Liver (tissue), 3 donors: Measurements from ENCODE around the gene SOX10.
"Not testable (repeated sequence)": the region's sequence is repeated elsewhere in the genome, so short reads cannot be mapped to it uniquely, and the experiment has no call there.

Source experiments
- ATF3 ChIP-seq: IDR thresholded peaks from 2 replicates; pipeline ENCODE4 v1.6.1; 2016; ENCODE audit warnings: antibody characterized with exemption
- CTCF ChIP-seq: fragments of 150-350 bp; IDR thresholded peaks from 2 replicates; pipeline ENCODE4 v1.5.1; 2017; ENCODE audit warnings: improper control_type of control experiment, low read depth, low read length; ENCODE audit not compliant: missing input control
- RAD21 ChIP-seq, 2 donors: IDR thresholded peaks; 2 replicates each; pipeline ENCODE4 v1.6.1; 2016; ENCODE audit warnings: antibody characterized with exemption in 2 of 2, mild to moderate bottlenecking in 2 of 2
- SP1 ChIP-seq: IDR thresholded peaks from 2 replicates; pipeline ENCODE4 v1.6.1; 2018; ENCODE audit warnings: antibody characterized with exemption, mild to moderate bottlenecking
- TAF1 ChIP-seq: conservative IDR thresholded peaks from 2 replicates; pipeline ENCODE4 v1.6.1; 2016; ENCODE audit warnings: antibody characterized with exemption, mild to moderate bottlenecking
- YY1 ChIP-seq: IDR thresholded peaks from 2 replicates; pipeline ENCODE4 v1.6.1; 2016; ENCODE audit warnings: antibody characterized with exemption, mild to moderate bottlenecking
- donor health status: healthy.
- donor health status: healthy.

- not testable (repeated sequence) for TF ChIP-seq RAD21 (IDR thresholded peaks at IDR 0.05); YY1; CTCF; ATF3; TAF1; SP1
Observed at GRCh38 chr22:37944423-37944822, 39.9 kb downstream of the SOX10 start.
